Activated CD4-positive, alpha-beta T cell treated with anti-CD3 and anti-CD28 coated beads, Interleukin-2, amount 50 U/mL, for 48 hours (primary cell): Measurements from ENCODE around the gene COL21A1.

ENCODE experiments used
- DNase-seq, 2 experiments: peaks; one replicate each; pipeline ENCODE4 v3.0.0-alpha.2; 2020

Gene COL21A1

GRCh38 chr6:56244528-56245253 is 2.7 kb downstream of the COL21A1 start:
- no peak for DNase-seq

GRCh38 chr6:56244089-56244488 is 3.3 kb downstream of the COL21A1 start:
- DNase-seq = no peak

- DNase-seq = no peak
Measured at GRCh38 chr6:56243518-56244070, 3.8 kb downstream of the COL21A1 start.

- DNase-seq = no peak
Measured at GRCh38 chr6:56242346-56242745, 5.0 kb downstream of the COL21A1 start.

GRCh38 chr6:56241124-56241802 is 6.1 kb downstream of the COL21A1 start:
- no peak for DNase-seq

GRCh38 chr6:56238352-56238751 is 9.0 kb downstream of the COL21A1 start:
- DNase-seq = no peak

- no peak for DNase-seq
Measured at GRCh38 chr6:56235245-56235644, 12.1 kb downstream of the COL21A1 start.

- DNase-seq = no peak
Measured at GRCh38 chr6:56232436-56232835, 14.9 kb downstream of the COL21A1 start.

GRCh38 chr6:56231827-56232226 is 15.6 kb downstream of the COL21A1 start:
- DNase-seq = no peak

GRCh38 chr6:56230976-56231566 is 16.3 kb downstream of the COL21A1 start:
- DNase-seq = no peak

- DNase-seq = no peak
Measured at GRCh38 chr6:56227071-56227879, 20.1 kb downstream of the COL21A1 start.

- no peak for DNase-seq
Measured at GRCh38 chr6:56223995-56224394, 23.4 kb downstream of the COL21A1 start.

- DNase-seq = no peak
Measured at GRCh38 chr6:56222499-56222898, 24.9 kb downstream of the COL21A1 start.

GRCh38 chr6:56220078-56220477 is 27.3 kb downstream of the COL21A1 start:
- no peak for DNase-seq

GRCh38 chr6:56214703-56215101 is 32.7 kb downstream of the COL21A1 start:
- DNase-seq = no peak

GRCh38 chr6:56214041-56214702 is 33.2 kb downstream of the COL21A1 start:
- no peak for DNase-seq

- no peak for DNase-seq
Measured at GRCh38 chr6:56211724-56212123, 35.7 kb downstream of the COL21A1 start.

GRCh38 chr6:56204134-56204533 is 43.2 kb downstream of the COL21A1 start:
- no peak for DNase-seq

- no peak for DNase-seq
Measured at GRCh38 chr6:56199956-56200355, 47.4 kb downstream of the COL21A1 start.

- DNase-seq = no peak
Measured at GRCh38 chr6:56193846-56194245, 53.5 kb downstream of the COL21A1 start.

GRCh38 chr6:56188429-56188828 is 59.0 kb downstream of the COL21A1 start:
- DNase-seq = no peak

- no peak for DNase-seq
Measured at GRCh38 chr6:56187686-56188085, 59.7 kb downstream of the COL21A1 start.
